Ectodermal cell (in vitro differentiated cells): ENCODE data around the gene HSH2D.
"Not testable (repeated sequence)": the region's sequence is repeated elsewhere in the genome, so short reads cannot be mapped to it uniquely, and the experiment has no call there.

ENCODE experiments used
- H3K27ac ChIP-seq: 2 replicates; pipeline ENCODE4 v1.7.0; 2013; ENCODE audit warnings: mild to moderate bottlenecking, low read depth, low read length; ENCODE audit not compliant: insufficient read depth, poor library complexity, severe bottlenecking
- H3K27me3 ChIP-seq: 2 replicates; pipeline ENCODE4 v1.7.0; 2013; ENCODE audit warnings: mild to moderate bottlenecking, low read length; ENCODE audit not compliant: insufficient read depth, control insufficient read depth, poor library complexity, severe bottlenecking
- H3K36me3 ChIP-seq: one replicate; pipeline ENCODE4 v1.7.0; 2013; ENCODE audit warnings: low read length; ENCODE audit not compliant: control insufficient read depth, insufficient read depth
- H3K4me1 ChIP-seq: one replicate; pipeline ENCODE4 v1.7.0; 2013; ENCODE audit warnings: low read length; ENCODE audit not compliant: control insufficient read depth, insufficient read depth
- H3K4me3 ChIP-seq: 2 replicates; pipeline ENCODE4 v1.7.0; 2013; ENCODE audit warnings: low read depth, low read length, control low read depth; ENCODE audit not compliant: insufficient read depth
- H3K9me3 ChIP-seq: 2 replicates; pipeline ENCODE4 v1.7.0; 2013; ENCODE audit warnings: mild to moderate bottlenecking, low read length, moderate library complexity; ENCODE audit not compliant: control insufficient read depth
- WGBS, 2 experiments: methylation state at CpG; one replicate each; pipeline ENCODE4 v1.1.7; 2013; ENCODE audit warnings: missing lambda C conversion rate in 2 of 2; 5-methylcytosine and 5-hydroxymethylcytosine counted together

HSH2D gene

DNA sequence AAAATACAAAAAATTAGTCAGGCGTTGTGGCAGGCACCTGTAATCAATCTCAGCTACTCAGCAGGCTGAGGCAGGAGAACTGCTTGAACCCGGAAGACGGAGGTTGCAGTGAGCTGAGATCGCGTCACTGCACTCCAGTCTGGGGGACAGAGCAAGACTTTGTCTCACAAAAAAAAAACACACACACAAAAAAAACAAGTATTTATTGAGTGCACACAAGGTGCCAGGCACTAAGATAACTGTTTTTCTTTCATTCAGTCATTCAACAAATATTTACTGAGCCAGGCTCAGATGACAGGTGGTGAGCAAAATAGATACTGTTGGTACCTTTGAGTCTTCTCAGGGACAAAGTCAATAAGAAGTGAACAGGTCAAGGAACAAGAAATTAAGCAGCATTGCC is 23.6 kb downstream of the HSH2D start:
- H3K27ac ChIP-seq = no peak overlapping the region
- H3K27me3 ChIP-seq = no peaks in the 10 kb centered on the region
- WGBS, 2 experiments = 92% methylated on average over 5 of the region's 5 CpGs
- H3K4me1 ChIP-seq = no peaks in the 10 kb centered on the region
- no peak overlapping the region for H3K4me3 ChIP-seq
- no peaks in the 10 kb centered on the region for H3K36me3 ChIP-seq
- no peaks in the 10 kb centered on the region for H3K9me3 ChIP-seq

DNA sequence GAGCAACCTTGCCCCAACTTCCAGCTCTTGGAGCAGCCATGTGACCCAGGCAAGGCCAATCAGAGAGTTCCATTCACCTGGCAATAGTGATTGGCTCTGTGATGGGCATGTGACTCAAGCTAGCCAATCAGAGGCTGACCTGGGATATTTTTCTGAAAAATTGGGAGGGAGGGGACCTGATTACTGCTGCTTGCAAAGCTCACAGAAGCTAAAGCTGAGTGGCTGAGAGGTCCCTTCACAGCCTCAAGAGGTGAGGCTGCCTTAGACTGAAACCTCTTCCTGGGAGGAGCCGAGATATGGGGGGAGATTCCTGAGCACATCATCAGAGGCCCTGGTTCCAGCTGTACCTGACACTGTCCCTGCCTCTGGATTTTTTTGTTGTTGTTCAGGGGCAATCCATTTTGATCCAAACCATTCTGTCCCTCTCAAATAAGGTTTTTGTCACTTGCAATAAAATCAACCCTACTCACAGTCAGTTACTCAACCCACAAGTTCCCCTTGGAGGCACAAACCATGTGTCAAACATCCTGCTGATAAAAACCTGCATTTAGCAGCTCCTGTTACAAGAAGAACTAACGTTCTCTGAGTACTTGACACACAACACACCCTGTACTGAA is 25.1 kb downstream of the HSH2D start:
- 80 to 89% methylated on average over 2 of the region's 2 CpGs for WGBS, 2 experiments
- no peaks in the 10 kb centered on the region for H3K9me3 ChIP-seq
- no peak overlapping the region for H3K27ac ChIP-seq
- H3K36me3 ChIP-seq = no peaks in the 10 kb centered on the region
- no peak overlapping the region for H3K4me3 ChIP-seq
- H3K4me1 ChIP-seq = no peaks in the 10 kb centered on the region
- H3K27me3 ChIP-seq = no peaks in the 10 kb centered on the region

- H3K4me3 ChIP-seq = no peak overlapping the region
- H3K27me3 ChIP-seq = no peaks in the 10 kb centered on the region
- H3K9me3 ChIP-seq = no peaks in the 10 kb centered on the region
- no peak overlapping the region for H3K27ac ChIP-seq
- H3K36me3 ChIP-seq = no peaks in the 10 kb centered on the region
- no peaks in the 10 kb centered on the region for H3K4me1 ChIP-seq
- WGBS, 2 experiments = 76 to 81% methylated on average over 1 of the region's 1 CpG
These were observed 26.6 kb downstream of the HSH2D start for GRCh38 chr19:16170134-16170533.

DNA sequence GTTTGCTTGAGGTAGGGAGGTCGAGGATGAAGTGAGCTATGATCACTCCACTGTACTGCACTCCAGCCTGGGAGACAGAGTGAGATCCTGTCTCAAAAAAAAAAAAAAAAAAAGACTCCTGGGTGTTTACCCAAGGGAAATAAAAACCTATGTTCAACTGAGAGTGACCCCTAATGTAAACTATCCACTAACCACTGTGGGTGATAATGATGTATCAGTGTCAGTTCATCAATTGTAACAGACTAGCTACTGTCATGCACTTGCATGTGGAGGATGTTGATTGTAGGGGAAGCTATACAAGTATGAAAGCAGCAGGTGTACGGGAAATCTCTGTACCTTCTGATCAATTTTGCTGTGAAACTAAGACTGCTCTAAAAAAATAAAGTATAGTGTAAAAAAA is 32.5 kb downstream of the HSH2D start:
- WGBS, 2 experiments = 75 to 82% methylated on average over 1 to 2 of the region's 2 CpGs
- Histone ChIP-seq H3K4me1 (no peaks in the 10 kb centered on the region), H3K36me3 (no peaks in the 10 kb centered on the region), H3K27me3 (no peaks in the 10 kb centered on the region), H3K9me3 (no peaks in the 10 kb centered on the region), H3K27ac (no peak overlapping the region), H3K4me3 (no peak overlapping the region)

GRCh38 chr19:16178866-16179265 is 35.4 kb downstream of the HSH2D start:
- H3K36me3 ChIP-seq, H3K4me3 ChIP-seq, H3K27me3 ChIP-seq, H3K27ac ChIP-seq, H3K4me1 ChIP-seq, H3K9me3 ChIP-seq: not testable (repeated sequence)
- WGBS, 2 experiments = 88 to 94% methylated on average over 5 of the region's 5 CpGs

- Histone ChIP-seq H3K27ac (no peak overlapping the region), H3K36me3 (no peaks in the 10 kb centered on the region), H3K4me3 (no peak overlapping the region), H3K4me1 (no peaks in the 10 kb centered on the region), H3K9me3 (no peaks in the 10 kb centered on the region), H3K27me3 (no peaks in the 10 kb centered on the region)
- 75 to 78% methylated on average over 4 of the region's 4 CpGs for WGBS, 2 experiments
These were observed 37.1 kb downstream of the HSH2D start for GRCh38 chr19:16180611-16181010.

GRCh38 chr19:16184665-16185122 is 41.2 kb downstream of the HSH2D start:
- 78 to 81% methylated on average over 18 of the region's 18 CpGs for WGBS, 2 experiments
- Histone ChIP-seq H3K27ac (no peak overlapping the region), H3K36me3 (peaks cover 6% of the 10 kb centered on the region), H3K4me1 (peaks cover 6% of the 10 kb centered on the region), H3K27me3 (no peaks in the 10 kb centered on the region), H3K4me3 (peak overlapping the region; percentile 96), H3K9me3 (no peaks in the 10 kb centered on the region)

- no peaks in the 10 kb centered on the region for H3K27me3 ChIP-seq
- H3K9me3 ChIP-seq = no peaks in the 10 kb centered on the region
- 0 to 1% methylated on average over 39 of the region's 39 CpGs for WGBS, 2 experiments
- H3K4me1 ChIP-seq = peaks cover 6% of the 10 kb centered on the region
- peak within 1 kb of the TSS; percentile 96 for H3K4me3 ChIP-seq
- peaks cover 10% of the 10 kb centered on the region for H3K36me3 ChIP-seq
- H3K27ac ChIP-seq = peak within 1 kb of the TSS; percentile 72
These were observed 41.8 kb downstream of the HSH2D start, which contains the start of gene FAM32A for GRCh38 chr19:16185123-16185767. TSS of gene FAM32A (plus strand) at chr19:16185410. CDS start at chr19:16185443, 33 bp downstream.

- 2 to 4% methylated on average over 20 of the region's 20 CpGs for WGBS, 2 experiments
- H3K27ac ChIP-seq = peak overlapping the region; percentile 72
- H3K27me3 ChIP-seq = no peaks in the 10 kb centered on the region
- H3K36me3 ChIP-seq = peaks cover 14% of the 10 kb centered on the region
- H3K4me1 ChIP-seq = peaks cover 6% of the 10 kb centered on the region
- H3K4me3 ChIP-seq = peak overlapping the region; percentile 96
- no peaks in the 10 kb centered on the region for H3K9me3 ChIP-seq
These were observed 42.3 kb downstream of the HSH2D start for GRCh38 chr19:16185768-16186123.

- 91 to 93% methylated on average over 3 of the region's 3 CpGs for WGBS, 2 experiments
- Histone ChIP-seq H3K27ac (no peak overlapping the region), H3K9me3 (no peaks in the 10 kb centered on the region), H3K36me3 (peaks cover 22% of the 10 kb centered on the region), H3K4me1 (peaks cover 6% of the 10 kb centered on the region), H3K4me3 (no peak overlapping the region), H3K27me3 (no peaks in the 10 kb centered on the region)
These were observed 45.0 kb downstream of the HSH2D start for GRCh38 chr19:16188521-16188920.
